ENCODE data around the gene CACNA1H.
"Not testable (repeated sequence)": the region's sequence is repeated elsewhere in the genome, so short reads cannot be mapped to it uniquely, and the experiment has no call there.

The CACNA1H gene

DNA sequence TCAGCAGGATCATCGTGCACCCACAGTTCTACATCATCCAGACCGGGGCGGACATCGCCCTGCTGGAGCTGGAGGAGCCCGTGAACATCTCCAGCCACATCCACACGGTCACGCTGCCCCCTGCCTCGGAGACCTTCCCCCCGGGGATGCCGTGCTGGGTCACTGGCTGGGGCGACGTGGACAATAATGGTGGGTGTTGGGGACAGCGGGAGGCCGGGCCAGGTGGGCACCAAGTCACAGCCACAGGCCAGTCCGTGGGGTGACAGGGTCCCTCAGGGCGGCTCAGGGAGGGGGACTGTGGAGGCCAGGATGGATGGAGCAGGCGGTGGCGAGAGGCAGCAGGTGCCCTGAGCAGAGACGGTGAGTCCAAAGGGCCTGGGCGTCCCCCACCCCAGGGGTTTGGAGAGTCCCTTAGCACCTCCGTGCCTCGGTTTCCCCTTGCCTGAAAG is 104.0 kb downstream of the CACNA1H start:
- FAIRE-seq = no peak

DNA sequence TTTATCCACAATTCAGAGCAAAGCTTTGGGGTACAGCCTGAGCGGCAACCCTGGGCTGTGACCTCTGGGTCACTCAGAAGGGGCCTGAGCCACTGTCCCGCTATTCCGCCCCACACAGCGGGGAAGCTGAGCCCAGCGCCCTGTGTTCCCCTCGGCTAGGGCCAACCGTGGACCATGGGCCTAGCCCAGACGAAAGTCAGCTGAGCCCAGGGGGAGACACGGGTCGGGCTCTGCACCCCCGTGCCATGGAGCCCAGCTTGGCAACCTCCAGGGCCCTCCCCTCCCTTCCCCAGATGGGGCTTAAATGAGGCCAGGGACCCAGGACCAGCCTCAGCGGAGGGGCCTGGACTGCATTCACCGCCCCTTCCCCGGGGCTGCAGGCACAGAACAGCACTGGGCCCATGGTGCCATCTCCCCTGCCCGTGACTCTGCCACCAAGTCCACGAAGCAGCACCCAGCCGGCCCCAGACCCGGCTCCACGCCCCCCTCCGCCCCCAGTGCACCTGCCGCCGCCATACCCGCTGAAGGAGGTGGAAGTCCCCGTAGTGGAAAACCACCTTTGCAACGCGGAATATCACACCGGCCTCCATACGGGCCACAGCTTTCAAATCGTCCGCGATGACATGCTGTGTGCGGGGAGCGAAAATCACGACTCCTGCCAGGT is 104.8 kb downstream of the CACNA1H start:
- no peak for FAIRE-seq

- FAIRE-seq = no peak
These were observed 105.3 kb downstream of the CACNA1H start for GRCh38 chr16:1258225-1258600.

- FAIRE-seq = no peak
These were observed 106.2 kb downstream of the CACNA1H start for GRCh38 chr16:1258906-1259759.

DNA sequence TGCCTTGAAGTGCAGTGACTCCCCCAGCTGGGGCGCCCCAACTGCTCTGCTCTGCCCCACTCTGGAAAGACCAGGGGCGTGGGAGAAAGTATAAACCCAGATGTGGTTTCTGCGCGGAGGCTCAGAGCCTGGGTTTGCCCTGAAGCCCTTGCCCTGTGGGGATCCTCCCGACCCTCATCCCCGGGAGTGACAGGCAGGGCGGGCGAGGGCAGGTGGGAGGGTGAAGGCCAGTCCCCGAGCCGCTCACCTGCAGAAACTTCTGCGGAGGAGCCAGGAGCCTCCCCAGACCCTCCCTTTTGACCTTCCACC is 106.8 kb downstream of the CACNA1H start:
- FAIRE-seq = no peak

DNA sequence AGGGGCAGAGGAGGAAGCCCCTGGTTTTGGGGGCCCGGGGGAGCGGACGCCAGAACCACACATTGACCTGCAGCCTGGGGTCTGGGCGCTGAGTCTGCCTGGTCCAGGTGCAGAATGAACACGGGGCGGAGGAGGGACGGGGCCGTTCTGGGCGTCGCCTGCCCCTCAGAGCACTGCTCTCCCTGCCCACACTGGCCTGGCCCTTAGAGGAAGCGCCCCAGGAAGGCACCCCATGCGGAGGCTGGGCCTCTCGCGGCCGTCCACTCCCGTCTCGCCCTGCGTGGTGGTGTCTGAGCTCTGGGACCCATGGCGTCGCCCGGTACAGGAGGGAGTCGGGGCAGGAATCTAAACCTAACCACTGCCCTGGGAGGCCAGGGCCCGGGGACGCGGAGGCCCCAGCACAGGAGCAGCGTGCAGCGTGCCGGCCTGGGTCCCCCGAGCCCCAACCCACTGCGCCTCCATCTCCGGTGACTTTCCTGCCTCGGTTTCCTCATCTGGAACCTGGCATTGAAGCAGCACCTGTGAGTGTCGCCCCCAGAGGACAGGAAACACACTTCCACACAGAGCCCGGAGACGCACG is 107.3 kb downstream of the CACNA1H start:
- no peak for FAIRE-seq

DNA sequence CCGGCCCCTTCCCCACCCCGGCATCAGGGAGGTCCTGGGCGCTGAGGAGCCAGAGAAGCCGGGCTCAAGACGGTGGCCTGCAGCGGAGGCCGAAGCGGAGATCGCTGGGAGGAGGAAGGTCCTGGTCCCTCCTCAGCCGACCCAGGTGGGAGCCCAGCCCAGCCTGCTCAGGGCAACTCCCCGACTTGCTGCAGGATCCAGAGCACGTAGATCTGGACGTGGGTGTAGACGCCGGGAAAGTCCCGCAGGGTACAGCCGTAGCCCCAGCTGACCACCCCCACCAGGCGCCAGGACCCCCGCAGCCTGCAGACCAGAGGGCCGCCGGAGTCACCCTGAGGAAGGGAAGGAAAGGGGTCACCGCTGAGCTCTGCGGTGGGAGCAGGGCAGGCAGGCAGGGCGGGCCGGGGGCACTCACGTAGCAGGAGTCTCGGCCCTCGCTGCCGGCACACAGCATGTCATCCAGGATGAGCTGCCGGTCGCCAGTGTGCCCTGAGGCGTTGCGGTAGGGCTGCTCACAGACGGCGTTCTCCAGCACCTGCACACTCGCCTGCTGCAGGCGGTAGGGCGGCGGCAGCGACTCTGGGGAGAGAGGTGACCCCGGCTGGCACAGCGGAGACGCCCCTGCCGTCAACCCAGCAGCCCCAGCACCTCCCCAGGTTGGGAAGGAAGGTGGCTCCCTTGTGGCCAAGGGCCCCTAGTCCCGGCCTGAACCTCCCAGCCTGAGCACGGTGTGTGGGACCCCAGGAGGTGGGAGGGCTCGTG is 108.4 kb downstream of the CACNA1H start:
- no peak for FAIRE-seq

DNA sequence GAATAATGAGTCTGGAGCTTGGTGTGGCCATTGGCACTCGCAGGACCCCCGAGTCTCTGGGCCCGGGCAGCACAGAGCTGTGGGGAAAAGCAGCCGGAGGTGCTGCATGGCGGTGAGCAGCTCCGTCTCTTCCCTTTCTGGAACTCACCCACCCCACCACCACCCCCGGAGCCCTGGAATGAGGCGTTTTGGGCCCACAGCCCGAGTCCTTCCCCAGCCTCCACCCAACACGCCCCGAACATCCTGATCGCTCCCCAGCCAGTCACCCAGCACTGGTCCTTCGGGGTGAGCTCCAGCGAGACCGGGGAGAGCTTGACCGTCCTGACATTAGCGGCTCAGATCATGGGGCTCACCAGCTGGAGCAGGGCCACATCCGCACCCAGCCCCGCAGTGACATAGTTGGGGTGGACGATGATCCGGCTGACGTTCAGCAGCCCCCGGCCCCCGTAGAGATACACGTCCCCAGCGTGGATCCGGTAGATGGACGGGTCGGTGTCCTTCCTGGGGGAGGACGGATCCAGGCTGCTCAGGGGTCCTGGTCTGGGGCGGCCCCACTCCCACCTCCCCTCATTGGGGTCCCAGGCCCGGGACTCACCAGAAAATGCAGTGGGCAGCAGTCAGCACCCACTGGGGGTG is 109.4 kb downstream of the CACNA1H start:
- FAIRE-seq = no peak

- no peak for FAIRE-seq
These were observed 109.9 kb downstream of the CACNA1H start for GRCh38 chr16:1262846-1263221.

GRCh38 chr16:1263591-1264344 is 110.9 kb downstream of the CACNA1H start:
- no peak for FAIRE-seq

- FAIRE-seq = no peak
These were observed 111.6 kb downstream of the CACNA1H start for GRCh38 chr16:1264345-1265089.

- FAIRE-seq = no peak
These were observed 112.3 kb downstream of the CACNA1H start for GRCh38 chr16:1265090-1265630.

- FAIRE-seq = no peak
These were observed 112.9 kb downstream of the CACNA1H start for GRCh38 chr16:1265826-1266225.

GRCh38 chr16:1269418-1269817 is 116.5 kb downstream of the CACNA1H start:
- FAIRE-seq = not testable (repeated sequence)

DNA sequence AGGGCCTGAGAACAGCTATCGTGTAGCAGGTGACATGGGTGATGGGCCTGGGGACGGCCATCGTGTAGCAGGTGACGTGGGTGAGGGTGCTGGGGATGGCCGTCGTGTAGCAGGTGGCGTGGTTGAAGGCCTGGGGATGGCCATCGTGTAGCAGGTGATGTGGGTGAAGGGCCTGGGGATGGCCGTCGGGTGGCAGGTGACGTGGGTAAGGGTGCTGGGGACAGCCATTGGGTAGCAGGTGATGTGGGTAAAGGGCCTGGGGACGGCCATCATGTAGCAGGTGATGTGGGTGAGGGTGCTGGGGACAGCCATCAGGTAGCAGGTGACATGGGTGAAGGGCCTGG is 118.4 kb downstream of the CACNA1H start:
- no peak for FAIRE-seq
